ENCODE data around the gene UBE2D1.

UBE2D1 gene

DNA sequence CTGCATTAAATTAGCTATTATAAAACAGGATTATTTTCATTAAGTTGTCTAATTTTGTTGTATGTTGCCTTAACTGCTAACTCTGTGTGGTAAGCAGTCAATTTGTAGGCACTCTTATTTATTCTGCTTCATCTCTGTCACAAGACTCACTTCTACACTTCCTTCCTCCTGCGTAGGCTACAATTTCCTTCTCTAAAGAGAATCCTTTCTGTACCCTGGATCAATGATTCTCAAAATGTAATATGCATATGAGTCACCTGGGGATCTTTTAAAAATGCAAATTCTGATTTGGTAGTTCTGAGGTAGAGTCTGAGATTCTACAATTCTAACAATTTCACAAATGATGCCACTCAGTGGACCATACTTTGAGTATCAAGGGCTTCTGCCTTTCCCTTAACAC is 4.4 kb upstream of the UBE2D1 start:
- no peak for TF ChIP-seq Cebpa-rat (IDR thresholded peaks at IDR 0.05)
- Histone ChIP-seq H3K4me3 (no peak overlapping the region), H3K4me2 (peak overlapping the region in 5 of 11 experiments; percentile 2 to 67 (median 40); a peak in 7 of 22 replicates)

DNA sequence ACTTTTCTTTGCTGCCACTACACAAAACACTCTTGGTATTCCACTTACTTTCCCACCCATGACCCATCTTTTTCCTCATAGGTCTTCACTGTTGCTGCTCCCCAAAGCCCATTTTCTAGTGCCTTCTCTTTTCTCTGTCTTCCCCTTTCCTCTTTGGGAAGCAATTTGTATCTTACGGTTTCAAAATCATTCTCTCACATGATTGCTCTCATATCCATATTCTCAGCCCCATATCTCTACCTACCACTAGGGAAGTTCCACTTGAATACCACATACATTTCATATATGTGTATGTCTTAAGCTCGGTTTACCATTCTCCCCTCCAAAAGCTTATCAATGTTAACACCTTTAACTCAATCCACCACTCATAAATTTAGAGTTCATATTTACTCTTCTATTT is 3.2 kb upstream of the UBE2D1 start:
- Histone ChIP-seq H3K9me3 (replicated peaks in 1 of 11) (peaks cover 0 to 18% (median 7%) of the 10 kb centered on the region in 11 experiments; a peak in 6 of 22 replicates), H3K27ac (peak overlapping the region in 1 of 11 experiments; percentile 62; a peak in 3 of 22 replicates), H3K4me3 (no peak overlapping the region), H3K4me1 (peaks cover 9 to 66% (median 14%) of the 10 kb centered on the region in 10 experiments), H3K36me3 (peaks cover 0 to under 1% (median 0%) of the 10 kb centered on the region in 11 experiments; a peak in 1 of 22 replicates), H3K9ac (no peak overlapping the region), H4K20me1 (peaks cover 8 to 18% (median 15%) of the 10 kb centered on the region in 11 experiments; a peak in 19 of 22 replicates), H3K4me2 (peak overlapping the region in 3 of 11 experiments; percentile 40 to 67 (median 66); a peak in 6 of 22 replicates), H3K27me3 (no peaks in the 10 kb centered on the region)
- no peak for TF ChIP-seq Cebpa-rat (IDR thresholded peaks at IDR 0.05)

More for the DNA sequence above, 4.4 kb upstream of the UBE2D1 start:
- no peaks in the 10 kb centered on the region for H3K27me3 ChIP-seq
- H4K20me1 ChIP-seq, result peaks cover 0 to 6% (median 3%) of the 10 kb centered on the region in 11 experiments; a peak in 12 of 22 replicates
- peaks cover 0 to 59% (median 5%) of the 10 kb centered on the region in 10 experiments; a peak in 10 of 20 replicates for H3K4me1 ChIP-seq
- H3K9me3 ChIP-seq (replicated peaks in 1 of 11), result peaks cover 0 to 18% (median 7%) of the 10 kb centered on the region in 11 experiments; a peak in 6 of 22 replicates
- H3K9ac ChIP-seq, result no peak overlapping the region
- no peaks in the 10 kb centered on the region for H3K36me3 ChIP-seq
- H3K27ac ChIP-seq, result peak overlapping the region in 2 of 11 experiments; percentile 48 to 62; a peak in 3 of 22 replicates

DNA sequence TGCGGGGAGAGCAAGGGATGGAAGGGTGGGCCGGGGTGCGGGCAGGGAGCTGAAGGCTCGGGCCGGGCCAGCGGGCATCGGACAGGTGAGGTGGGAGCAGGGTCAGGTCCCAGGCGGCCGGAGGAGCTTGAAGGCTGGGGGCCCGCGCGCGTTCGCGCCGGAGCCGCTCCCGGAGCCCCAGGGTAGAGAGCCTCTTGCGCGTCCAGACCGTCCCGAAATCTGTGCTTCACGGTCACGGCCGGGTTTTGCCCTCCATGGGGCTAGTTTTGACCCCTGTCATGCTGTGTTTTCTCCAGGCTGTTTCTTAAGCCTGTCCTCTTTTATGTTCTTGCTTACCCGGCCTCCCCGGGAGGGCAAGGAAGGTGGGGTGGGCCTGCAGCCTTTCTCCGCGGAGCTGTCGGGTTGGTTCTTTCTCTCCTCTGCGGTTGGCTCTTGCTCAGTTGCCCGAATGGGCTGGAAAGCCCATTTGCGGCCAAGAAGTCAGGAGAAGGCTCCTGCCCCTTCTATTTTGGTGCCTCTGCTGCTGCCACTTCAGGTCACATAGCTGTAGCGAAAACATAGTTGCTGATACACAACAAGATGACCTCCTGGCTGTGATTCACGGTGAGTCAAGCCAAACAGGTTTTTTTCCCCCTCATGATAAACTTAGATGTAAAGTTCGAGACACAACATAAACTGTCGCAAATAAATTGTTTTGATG is 650 bp downstream of the UBE2D1 start:
- TF ChIP-seq Cebpa-rat (IDR thresholded peaks at IDR 0.05), result no peak
- peak overlapping the region; percentile 87 to 99 (median 97) for H3K4me3 ChIP-seq
- peak overlapping the region; percentile 83 to 94 (median 88) for H3K27ac ChIP-seq
- peaks cover 14 to 77% (median 27%) of the 10 kb centered on the region in 10 experiments for H3K4me1 ChIP-seq
- peaks cover 0 to 25% (median 4%) of the 10 kb centered on the region in 11 experiments; a peak in 6 of 22 replicates for H3K36me3 ChIP-seq
- peak overlapping the region; percentile 90 to 98 (median 93) for H3K9ac ChIP-seq
- H3K4me2 ChIP-seq, result peak overlapping the region; percentile 75 to 96 (median 84)
- peaks cover 21 to 55% (median 50%) of the 10 kb centered on the region in 11 experiments; a peak in 19 of 22 replicates for H4K20me1 ChIP-seq
- H3K27me3 ChIP-seq, result no peaks in the 10 kb centered on the region
- H3K9me3 ChIP-seq (replicated peaks in 1 of 11), result no peaks in the 10 kb centered on the region

DNA sequence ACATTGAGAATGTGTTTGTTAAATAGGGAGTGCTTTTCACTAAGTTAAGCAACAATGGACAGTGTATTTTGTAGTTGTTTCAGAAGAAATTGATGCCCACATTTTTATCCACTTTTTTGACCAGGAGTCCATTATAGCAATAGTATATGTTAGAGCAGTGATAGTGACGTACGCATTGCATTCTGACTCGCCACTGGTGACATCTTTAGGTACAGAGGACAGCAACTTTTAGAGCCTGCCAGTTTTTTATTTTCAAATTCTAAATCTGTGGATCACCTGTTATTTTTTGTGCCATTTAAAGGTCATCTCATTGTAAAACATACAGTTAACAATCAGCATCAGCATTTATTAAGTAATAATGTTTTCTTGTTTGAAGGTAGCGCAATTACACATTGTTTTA is 1.4 kb downstream of the UBE2D1 start:
- Histone ChIP-seq H3K4me1 (peaks cover 22 to 77% (median 35%) of the 10 kb centered on the region in 10 experiments), H4K20me1 (peaks cover 24 to 63% (median 57%) of the 10 kb centered on the region in 11 experiments; a peak in 19 of 22 replicates), H3K27me3 (no peaks in the 10 kb centered on the region), H3K9me3 (replicated peaks in 1 of 11) (no peaks in the 10 kb centered on the region), H3K36me3 (peaks cover 0 to 25% (median 4%) of the 10 kb centered on the region in 11 experiments; a peak in 6 of 22 replicates), H3K4me2 (peak overlapping the region; percentile 75 to 96 (median 84)), H3K27ac (peak overlapping the region in 3 of 11 experiments; percentile 88 to 92 (median 88); a peak in 5 of 22 replicates), H3K9ac (peak overlapping the region; percentile 90 to 98 (median 93); a peak in 16 of 22 replicates), H3K4me3 (peak overlapping the region; percentile 87 to 99 (median 97); a peak in 19 of 20 replicates)
- TF ChIP-seq Cebpa-rat (IDR thresholded peaks at IDR 0.05), result no peak

DNA sequence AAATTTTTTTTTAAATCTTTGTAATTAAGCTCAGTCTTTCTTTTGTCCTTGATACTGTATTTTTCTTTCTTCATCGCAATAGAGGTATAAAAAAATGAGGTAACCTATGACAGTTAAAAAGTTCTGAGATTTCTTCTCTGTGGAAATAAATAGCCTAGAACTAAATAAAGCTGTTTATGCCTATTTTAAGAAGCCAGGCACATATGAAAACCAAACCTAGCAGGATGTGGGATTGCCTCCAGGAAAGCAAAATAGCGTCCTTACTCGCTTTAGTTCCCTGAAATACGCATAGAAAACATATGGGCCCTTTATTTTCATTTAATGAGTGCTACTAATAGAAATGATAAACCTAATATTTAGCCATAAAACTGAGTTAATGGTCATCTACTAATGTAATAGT is 6.6 kb downstream of the UBE2D1 start:
- H4K20me1 ChIP-seq, result peaks cover 28 to 100% (median 73%) of the 10 kb centered on the region in 11 experiments; a peak in 20 of 22 replicates
- H3K36me3 ChIP-seq, result peaks cover 14 to 51% (median 21%) of the 10 kb centered on the region in 11 experiments; a peak in 20 of 22 replicates
- H3K27ac ChIP-seq, result peak overlapping the region in 4 of 11 experiments; percentile 16 to 29 (median 20); a peak in 6 of 22 replicates
- TF ChIP-seq Cebpa-rat (IDR thresholded peaks at IDR 0.05), result no peak
- H3K4me3 ChIP-seq, result no peak overlapping the region
- H3K27me3 ChIP-seq, result no peaks in the 10 kb centered on the region
- H3K4me2 ChIP-seq, result peak overlapping the region; percentile 56 to 84 (median 75); a peak in 21 of 22 replicates
- H3K9me3 ChIP-seq (replicated peaks in 1 of 11), result peaks cover 0 to 13% (median 0%) of the 10 kb centered on the region in 11 experiments; a peak in 3 of 22 replicates
- H3K9ac ChIP-seq, result peak overlapping the region in 1 of 11 experiments; percentile 59; a peak in 2 of 22 replicates
- H3K4me1 ChIP-seq, result peaks cover 24 to 60% (median 37%) of the 10 kb centered on the region in 10 experiments

DNA sequence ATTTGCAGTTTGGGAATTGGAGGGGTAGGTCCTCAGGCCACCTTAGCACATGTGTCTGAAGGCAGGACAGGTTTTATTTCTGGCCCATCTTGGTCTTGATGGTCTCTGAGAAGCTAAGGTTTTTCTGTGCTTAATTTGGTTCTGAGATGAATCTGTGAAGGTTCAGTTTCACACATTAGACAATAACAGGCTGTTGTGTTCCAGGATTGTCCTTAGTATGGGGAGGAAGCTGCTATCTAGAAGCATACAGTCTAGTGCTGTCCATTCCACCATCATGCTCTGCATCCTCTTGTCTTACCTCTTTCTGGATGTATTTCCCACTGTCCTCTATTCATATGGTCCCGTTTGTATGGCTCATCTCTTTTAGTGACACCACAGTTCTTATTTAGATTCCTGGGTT is 7.1 kb downstream of the UBE2D1 start:
- no peak for TF ChIP-seq Cebpa-rat (IDR thresholded peaks at IDR 0.05)
- H3K9me3 ChIP-seq (replicated peaks in 1 of 11), result peaks cover 0 to 18% (median 0%) of the 10 kb centered on the region in 11 experiments; a peak in 3 of 22 replicates
- H3K27ac ChIP-seq, result peak overlapping the region in 4 of 11 experiments; percentile 16 to 33 (median 26); a peak in 6 of 22 replicates
- H3K36me3 ChIP-seq, result peaks cover 17 to 52% (median 25%) of the 10 kb centered on the region in 11 experiments; a peak in 20 of 22 replicates
- H3K4me1 ChIP-seq, result peaks cover 22 to 60% (median 32%) of the 10 kb centered on the region in 10 experiments
- H3K9ac ChIP-seq, result no peak overlapping the region
- H3K27me3 ChIP-seq, result no peaks in the 10 kb centered on the region
- peak overlapping the region; percentile 56 to 84 (median 75) for H3K4me2 ChIP-seq
- no peak overlapping the region for H3K4me3 ChIP-seq
- peaks cover 26 to 100% (median 68%) of the 10 kb centered on the region in 11 experiments; a peak in 20 of 22 replicates for H4K20me1 ChIP-seq

DNA sequence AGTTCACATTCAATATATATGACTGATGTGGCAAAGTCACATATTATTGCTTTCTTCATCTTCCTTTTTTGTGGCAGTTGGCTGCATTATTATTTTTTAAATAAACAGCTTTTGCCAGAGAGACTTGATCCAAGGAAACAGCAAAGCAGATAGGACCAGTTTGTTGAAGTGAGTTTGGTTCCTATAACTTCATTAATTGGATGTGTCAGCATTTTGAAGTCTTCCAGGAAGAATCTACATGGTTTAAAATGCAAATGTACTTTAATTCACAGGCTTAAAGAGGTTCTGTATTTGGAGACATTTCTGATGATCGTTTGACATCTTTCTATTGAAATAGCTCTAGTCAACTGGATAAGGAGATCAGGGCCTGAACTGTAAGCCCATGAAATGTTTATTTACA is 13.2 kb downstream of the UBE2D1 start:
- no peak for TF ChIP-seq Cebpa-rat (IDR thresholded peaks at IDR 0.05)
- H3K36me3 ChIP-seq, result peaks cover 17 to 59% (median 29%) of the 10 kb centered on the region in 11 experiments; a peak in 19 of 22 replicates
- no peaks in the 10 kb centered on the region for H3K27me3 ChIP-seq
- peaks cover 0 to 100% (median 57%) of the 10 kb centered on the region in 11 experiments; a peak in 15 of 22 replicates for H4K20me1 ChIP-seq
- peaks cover 0 to 64% (median 10%) of the 10 kb centered on the region in 10 experiments; a peak in 10 of 20 replicates for H3K4me1 ChIP-seq
- H3K27ac ChIP-seq, result peak overlapping the region in 3 of 11 experiments; percentile 8 to 34 (median 19); a peak in 3 of 22 replicates
- H3K9me3 ChIP-seq (replicated peaks in 1 of 11), result peaks cover 0 to 19% (median 0%) of the 10 kb centered on the region in 11 experiments; a peak in 3 of 22 replicates
- H3K9ac ChIP-seq, result no peak overlapping the region
- H3K4me3 ChIP-seq, result no peak overlapping the region
- peak overlapping the region in 3 of 11 experiments; percentile 46 to 72 (median 64); a peak in 6 of 22 replicates for H3K4me2 ChIP-seq

DNA sequence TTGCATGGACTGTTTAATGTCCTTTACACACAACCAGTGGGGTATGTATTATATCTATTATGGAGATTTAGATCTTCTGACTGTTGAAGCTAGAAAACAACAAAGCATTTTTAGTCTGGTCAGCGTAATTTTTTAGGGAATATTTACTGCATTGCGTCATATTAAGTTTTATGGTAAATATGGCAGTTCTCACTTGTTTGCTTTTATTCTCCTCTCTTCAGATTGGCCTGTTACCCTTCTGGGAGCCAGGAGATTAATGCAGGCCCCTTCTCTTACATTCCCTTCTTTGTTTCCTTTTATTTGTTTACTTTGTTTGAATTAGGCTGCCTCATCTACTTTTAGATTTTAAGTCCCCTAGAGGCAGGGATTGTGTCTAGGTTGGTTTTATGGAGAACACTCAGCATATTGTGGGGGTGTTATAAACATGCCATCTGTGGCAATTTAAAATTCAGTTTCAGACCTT is 13.8 kb downstream of the UBE2D1 start:
- Histone ChIP-seq H4K20me1 (peaks cover 0 to 100% (median 55%) of the 10 kb centered on the region in 11 experiments; a peak in 15 of 22 replicates), H3K4me3 (no peak overlapping the region), H3K27me3 (no peaks in the 10 kb centered on the region), H3K27ac (peak overlapping the region in 3 of 11 experiments; percentile 8 to 34 (median 33); a peak in 4 of 22 replicates), H3K9ac (no peak overlapping the region), H3K4me1 (peaks cover 0 to 68% (median 10%) of the 10 kb centered on the region in 10 experiments; a peak in 10 of 20 replicates), H3K4me2 (peak overlapping the region in 5 of 11 experiments; percentile 2 to 72 (median 46); a peak in 9 of 22 replicates), H3K36me3 (peaks cover 13 to 59% (median 29%) of the 10 kb centered on the region in 11 experiments; a peak in 19 of 22 replicates), H3K9me3 (replicated peaks in 1 of 11) (peaks cover 0 to 19% (median 0%) of the 10 kb centered on the region in 11 experiments; a peak in 3 of 22 replicates)
- 0 out of 22 replicates have a peak, but pooled peaks of 1 of the 11 experiments have one; percentile 33 for TF ChIP-seq Cebpa-rat (IDR thresholded peaks at IDR 0.05)

Data from BLaER1 treated with 17β-estradiol and CSF1 and Interleukin-3, amounts not matched to agents 10 nM and 100 nM (cell line).